CD4-positive, alpha-beta T cell treated with Interleukin-6 at 100 ng/mL for 8 hours (primary cell): Measurements from ENCODE around the gene SNAPC4.
A peak's percentile ranks its signal among the peaks of the same experiment; 100 is the strongest.

Experiments
- DNase-seq: peaks from one replicate; pipeline ENCODE4 v3.0.0-alpha.2; 2020; ENCODE audit warnings: mixed read lengths, low spot score

Gene SNAPC4

GRCh38 chr9:136372561-136373299, 27.2 kb downstream of the SNAPC4 start:
- DNase-seq = no peak

DNA sequence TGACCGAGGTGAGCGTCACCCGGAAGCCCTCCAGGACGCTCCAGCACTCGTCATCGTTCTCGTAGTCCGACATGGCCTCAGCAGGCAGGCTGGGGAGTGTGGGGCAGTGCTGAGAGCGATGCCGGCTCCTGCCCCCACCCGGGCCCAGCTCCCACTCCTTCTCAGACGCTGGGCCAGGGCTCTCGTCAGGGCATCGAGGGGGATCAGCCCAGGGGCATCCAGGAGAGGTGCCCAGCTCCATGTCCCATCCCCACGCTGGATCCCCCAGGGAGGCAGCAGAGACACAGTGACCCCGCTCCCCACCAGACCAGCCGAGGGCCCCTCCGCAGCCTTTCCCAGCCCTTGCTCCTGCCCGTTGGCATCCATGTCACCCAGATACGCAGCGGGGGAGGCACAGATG, 28.0 kb downstream of the SNAPC4 start:
- no peak for DNase-seq

DNA sequence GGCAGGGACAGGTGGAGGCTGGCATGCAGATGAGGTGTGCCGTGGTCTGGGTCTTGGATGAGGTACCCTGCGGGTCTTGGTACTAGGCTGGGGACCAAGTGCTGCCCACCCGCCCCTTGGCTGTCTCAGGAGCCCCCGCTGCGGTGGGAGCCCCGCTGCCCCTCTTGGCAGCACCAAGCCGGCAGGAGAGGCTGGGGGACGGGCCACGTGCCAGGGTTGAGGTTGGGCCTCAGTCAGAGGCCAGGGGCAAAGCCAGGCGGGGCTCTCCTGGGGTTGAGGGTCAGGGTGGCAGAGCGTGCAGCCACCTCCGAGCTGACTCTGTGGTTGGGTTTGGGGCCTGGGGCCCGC, 28.5 kb downstream of the SNAPC4 start:
- no peak for DNase-seq

DNA sequence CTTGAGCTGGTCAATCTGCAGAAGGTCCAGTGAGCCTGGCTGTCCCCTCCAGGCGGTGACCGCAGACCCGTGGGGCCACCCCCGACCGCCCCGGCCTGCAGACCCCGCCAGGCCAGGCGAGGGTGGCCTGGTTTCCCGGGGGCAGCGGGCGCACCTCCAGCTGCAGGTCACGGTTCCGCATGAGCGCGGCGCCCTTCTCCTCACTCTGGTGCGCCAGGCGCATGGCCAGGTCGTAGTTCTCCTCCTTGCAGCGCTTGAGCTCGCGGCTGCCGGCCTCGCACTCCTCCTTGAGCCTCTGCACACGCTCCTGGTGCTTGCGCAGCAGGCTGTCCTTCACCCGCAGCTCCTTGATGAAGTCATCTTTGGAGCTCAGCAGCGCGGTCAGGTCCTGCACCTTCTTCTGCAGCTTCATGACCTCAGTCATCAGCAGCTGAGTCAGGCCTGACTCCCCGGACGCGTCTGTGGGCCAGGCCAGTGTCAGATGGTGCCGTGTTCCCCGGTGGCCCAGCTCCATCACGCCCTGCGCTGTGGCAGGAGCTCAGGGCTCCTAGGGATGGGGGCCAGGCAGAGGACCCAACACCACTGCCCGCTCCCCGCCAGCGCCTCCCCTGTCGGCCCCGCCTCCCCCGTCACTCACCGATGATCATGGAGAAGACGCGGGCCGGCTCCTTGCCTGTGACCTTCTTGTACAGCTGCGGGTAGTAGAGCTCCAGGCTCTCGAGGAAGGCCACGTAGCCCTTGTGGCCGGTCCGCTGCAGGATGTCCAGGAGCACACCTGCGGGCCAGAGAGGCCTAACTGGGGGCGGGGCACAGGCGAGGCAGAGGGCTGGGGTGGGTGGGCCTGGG, 29.1 kb downstream of the SNAPC4 start:
- no peak for DNase-seq

DNA sequence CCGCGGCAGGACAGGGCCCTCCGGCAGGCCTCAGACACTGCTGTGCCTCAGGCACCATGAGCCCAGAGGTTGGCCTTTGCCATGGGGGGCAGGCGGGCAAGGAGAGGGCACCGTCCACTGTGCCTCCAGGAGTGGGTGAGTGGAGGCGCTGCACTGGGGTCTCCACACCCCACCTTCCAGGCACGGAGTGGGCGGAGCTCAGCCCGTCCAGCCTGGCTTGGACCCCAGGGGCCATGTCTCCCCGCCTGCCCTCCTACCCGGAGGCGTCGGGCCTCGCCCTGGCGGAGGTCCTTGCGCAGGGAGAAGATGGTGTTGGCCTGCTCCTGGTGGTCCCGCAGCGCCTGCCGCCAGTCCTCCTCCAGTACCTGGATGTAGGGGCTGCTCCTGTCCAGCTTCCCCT, 29.9 kb downstream of the SNAPC4 start:
- no peak for DNase-seq

DNA sequence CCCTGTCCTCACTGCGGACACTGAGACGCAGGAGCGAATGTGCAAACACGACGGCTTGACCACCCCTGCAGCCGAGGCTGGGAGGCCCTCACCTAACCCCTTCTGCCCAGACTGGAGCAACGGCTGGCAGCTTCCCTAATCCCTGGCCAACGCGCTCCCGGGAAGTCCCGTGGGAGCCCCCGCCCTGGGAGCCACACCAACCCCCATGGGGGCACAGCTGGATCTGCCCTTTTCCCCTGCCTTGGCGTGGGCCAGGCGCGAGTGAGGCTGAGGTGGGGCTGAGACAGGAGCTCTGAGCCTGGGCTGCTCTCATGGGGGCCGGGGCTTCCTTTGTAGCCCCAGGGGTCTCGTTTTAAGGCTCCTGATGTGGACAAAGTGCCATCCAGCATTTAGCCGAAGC, 31.8 kb downstream of the SNAPC4 start:
- no peak for DNase-seq

DNA sequence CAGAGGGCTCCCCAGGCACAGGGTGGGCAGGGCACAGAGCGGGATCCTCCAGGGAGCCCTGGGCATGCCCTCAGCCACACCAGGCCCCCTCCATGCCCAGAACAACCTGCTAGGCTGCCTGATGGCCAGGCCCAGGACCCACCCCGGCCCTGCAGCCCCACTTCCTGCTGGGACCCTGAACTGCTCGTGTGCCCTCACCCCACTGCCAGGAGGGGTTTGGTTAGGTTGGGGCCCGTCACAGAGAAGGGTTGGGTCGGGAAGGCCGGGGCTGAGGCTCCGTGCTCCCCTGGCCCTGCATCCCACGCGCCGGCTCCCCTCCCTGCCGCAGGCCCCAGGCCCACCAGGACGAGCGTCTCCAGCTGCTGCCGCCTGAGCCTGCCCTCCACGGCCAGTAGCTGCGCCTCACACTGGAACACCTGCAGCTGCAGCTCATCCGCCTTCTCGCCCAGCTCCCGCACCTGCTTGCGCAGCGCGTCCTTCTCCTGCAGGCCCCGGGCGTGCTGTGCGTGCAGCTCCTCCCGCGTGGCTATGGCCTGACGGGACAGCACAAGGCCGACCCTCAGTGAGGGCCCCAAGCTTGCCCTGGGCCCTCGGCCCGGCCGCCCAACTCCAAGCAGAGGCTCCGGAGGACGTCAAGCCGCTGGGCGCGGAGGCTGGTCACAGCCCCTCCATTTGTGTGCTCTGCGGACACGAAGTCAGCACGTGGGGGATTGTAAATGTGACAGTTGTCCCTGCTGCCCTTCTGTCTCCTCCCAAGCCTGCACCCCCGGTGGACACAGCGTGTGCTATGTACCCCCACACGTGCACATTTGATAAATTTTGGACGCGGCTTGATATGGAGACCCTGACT, 32.4 kb downstream of the SNAPC4 start:
- no peak for DNase-seq

DNA sequence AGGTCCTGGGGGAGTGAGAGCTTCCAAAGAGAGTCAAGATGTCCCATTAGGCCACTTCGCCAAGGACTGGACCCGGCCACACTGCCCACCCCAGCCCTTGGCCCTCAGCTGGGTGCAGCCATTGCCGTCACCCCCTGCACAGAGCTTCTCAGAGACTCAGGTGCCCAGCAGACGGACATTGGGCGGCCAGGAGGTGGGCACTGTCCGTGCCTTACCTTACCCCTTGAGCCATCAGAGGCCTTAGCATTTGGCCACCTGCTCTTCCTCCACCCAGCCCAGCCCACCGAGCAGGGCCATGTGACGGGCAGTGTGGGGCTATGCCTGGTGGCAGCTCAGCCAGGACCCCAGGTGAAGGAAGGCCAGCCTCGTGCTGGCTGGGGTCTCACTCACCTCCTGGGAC, 33.1 kb downstream of the SNAPC4 start:
- no peak for DNase-seq

DNA sequence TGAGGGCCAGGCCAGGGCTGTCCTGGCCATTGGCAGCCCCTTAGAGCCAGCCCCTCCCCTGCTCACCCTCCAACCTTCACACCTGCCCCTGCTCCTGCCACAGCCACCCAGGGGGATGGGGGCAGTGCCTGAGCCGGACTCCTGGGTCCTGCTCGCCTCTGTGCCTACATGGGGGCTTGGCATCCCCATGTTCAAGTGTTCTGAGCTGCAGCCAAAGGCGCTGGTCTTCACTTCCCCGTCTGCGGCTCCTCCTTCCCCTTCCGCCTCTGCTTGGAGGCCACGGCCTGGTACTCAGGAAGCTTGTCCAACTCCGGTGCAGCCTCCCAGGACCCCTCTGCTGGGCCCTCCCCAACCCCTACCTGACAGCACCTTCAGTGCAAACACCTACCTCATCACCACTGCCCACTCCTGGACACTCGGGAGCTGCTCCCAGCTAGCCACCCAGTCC, 34.2 kb downstream of the SNAPC4 start:
- DNase-seq = no peak

GRCh38 chr9:136364942-136365774, 34.8 kb downstream of the SNAPC4 start:
- DNase-seq = no peak

GRCh38 chr9:136363949-136364748, 35.8 kb downstream of the SNAPC4 start:
- no peak for DNase-seq

- DNase-seq = peak; percentile 96
Observed at GRCh38 chr9:136363106-136363948, 36.6 kb downstream of the SNAPC4 start, which contains the start of gene DNLZ. Gene DNLZ (minus strand): TSS chr9:136363744. CDS start chr9:136363714, 30 bp downstream.

- no peak for DNase-seq
Observed at GRCh38 chr9:136362450-136362784, 37.6 kb downstream of the SNAPC4 start.

DNA sequence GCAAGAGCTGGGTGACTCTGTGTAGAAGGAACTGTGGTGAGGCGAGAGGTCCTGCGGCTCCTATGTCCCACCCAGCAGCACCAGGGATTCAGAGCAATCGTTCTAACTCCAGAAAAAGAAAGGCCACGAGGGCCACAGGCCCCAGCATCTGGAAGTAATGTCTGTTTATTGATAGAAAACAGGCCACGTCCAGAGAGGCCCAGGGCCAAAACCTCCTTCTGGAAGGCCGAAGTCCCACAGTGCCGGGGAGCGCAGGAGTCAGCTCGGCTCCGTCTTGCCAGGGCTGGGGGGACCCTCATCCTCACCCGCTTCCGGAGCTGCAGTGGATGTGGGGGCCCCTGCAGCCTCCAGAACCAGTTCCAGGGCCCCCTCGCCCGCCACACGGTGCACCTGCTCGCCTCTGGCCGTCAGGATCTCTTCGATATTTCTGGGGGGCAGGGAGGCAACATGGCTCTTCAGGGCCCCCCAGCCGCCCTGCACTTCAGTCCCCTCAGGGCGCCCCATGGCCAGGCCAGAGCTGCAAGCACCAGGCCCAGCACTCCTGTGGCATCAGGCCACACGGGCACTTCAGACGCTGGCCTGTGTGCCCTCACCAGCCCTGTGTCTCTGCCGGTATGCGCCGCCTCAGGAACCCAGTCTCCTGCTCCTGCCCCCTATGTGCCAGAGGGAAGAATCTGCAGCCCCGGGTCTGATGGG, 38.1 kb downstream of the SNAPC4 start:
- no peak for DNase-seq

GRCh38 chr9:136361047-136361753, 38.8 kb downstream of the SNAPC4 start:
- no peak for DNase-seq

GRCh38 chr9:136359774-136360718, 39.9 kb downstream of the SNAPC4 start:
- DNase-seq = no peak

GRCh38 chr9:136358888-136359287, 41.1 kb downstream of the SNAPC4 start:
- DNase-seq = no peak
